SK-N-SH (cell line): ENCODE results near the gene ISCA2.

Experiments used
- CTCF ChIP-seq: fragments of 200-600 bp; sonication (generic); IDR thresholded peaks from 2 replicates; pipeline ENCODE4 v1.6.1; 2017; ENCODE audit warnings: antibody characterized with exemption, mild to moderate bottlenecking, moderate library complexity
- EZH2phosphoT487 ChIP-seq: fragments of 200-600 bp; sonication (generic); IDR thresholded peaks from 2 replicates; pipeline ENCODE4 v1.6.1; 2017; ENCODE audit warnings: low read depth, mixed run types, mild to moderate bottlenecking, antibody characterized with exemption, moderate library complexity, borderline replicate concordance
- POLR2AphosphoS5 ChIP-seq: IDR thresholded peaks from 2 replicates; pipeline ENCODE4 v1.6.1; 2012; ENCODE audit warnings: low read depth, low read length
- RAD21 ChIP-seq: IDR thresholded peaks from 2 replicates; pipeline ENCODE4 v1.6.1; 2012; ENCODE audit warnings: mild to moderate bottlenecking, low read length
- TCF12 ChIP-seq: IDR thresholded peaks from 2 replicates; pipeline ENCODE4 v1.4.0; 2012
- ZBTB33 ChIP-seq: IDR thresholded peaks from 2 replicates; pipeline ENCODE4 v1.4.0; 2012; ENCODE audit warnings: low read depth, borderline replicate concordance

- TF ChIP-seq CTCF (no peak), EZH2phosphoT487 (no peak), ZBTB33 (no peak), TCF12 (no peak), POLR2AphosphoS5 (no peak), RAD21 (no peak)
Measured at GRCh38 chr14:74508844-74509428, 15.4 kb downstream of the ISCA2 start.
